ENCODE results near the gene PHACTR2.
"Not testable (repeated sequence)": the region's sequence is repeated elsewhere in the genome, so short reads cannot be mapped to it uniquely, and the experiment has no call there.

The PHACTR2 gene

GRCh38 chr6:143784316-143784715 lies 106.6 kb downstream of the PHACTR2 start:
- in situ Hi-C loops (cut with MboI; ENCODE audit: low pct_unique_long_range_greater_than_20kb, low sequenced_read_pairs, unreplicated experiment), result no loop called here
- DNase-seq (ENCODE audit: low spot score), result no peak

GRCh38 chr6:143786371-143786770 lies 108.6 kb downstream of the PHACTR2 start:
- DNase-seq (ENCODE audit: low spot score); in situ Hi-C loops (cut with MboI; ENCODE audit: low pct_unique_long_range_greater_than_20kb, low sequenced_read_pairs, unreplicated experiment): not testable (repeated sequence)

More at GRCh38 chr6:143784316-143784715, 106.6 kb downstream of the PHACTR2 start:
- TF ChIP-seq CTCF (IDR thresholded peaks at IDR 0.05; ENCODE audit: extremely low read depth, insufficient read depth, missing control alignments), result no peak

- DNase-seq (ENCODE audit: low spot score), result no peak
- no peak for TF ChIP-seq CTCF (IDR thresholded peaks at IDR 0.05; ENCODE audit: extremely low read depth, insufficient read depth, missing control alignments)
- in situ Hi-C loops (cut with MboI; ENCODE audit: low pct_unique_long_range_greater_than_20kb, low sequenced_read_pairs, unreplicated experiment), result no loop called here
Measured at GRCh38 chr6:143792402-143793279, 114.9 kb downstream of the PHACTR2 start.

- DNase-seq (ENCODE audit: low spot score), result no peak
- no peak for TF ChIP-seq CTCF (IDR thresholded peaks at IDR 0.05; ENCODE audit: extremely low read depth, insufficient read depth, missing control alignments)
- in situ Hi-C loops (cut with MboI; ENCODE audit: low pct_unique_long_range_greater_than_20kb, low sequenced_read_pairs, unreplicated experiment), result no loop called here
Measured at GRCh38 chr6:143793280-143793619, 115.5 kb downstream of the PHACTR2 start.

- DNase-seq (ENCODE audit: low spot score); in situ Hi-C loops (cut with MboI; ENCODE audit: low pct_unique_long_range_greater_than_20kb, low sequenced_read_pairs, unreplicated experiment): not testable (repeated sequence)
Measured at GRCh38 chr6:143796551-143796950, 118.8 kb downstream of the PHACTR2 start.

- DNase-seq (ENCODE audit: low spot score); in situ Hi-C loops (cut with MboI; ENCODE audit: low pct_unique_long_range_greater_than_20kb, low sequenced_read_pairs, unreplicated experiment): not testable (repeated sequence)
Measured at GRCh38 chr6:143798487-143798886, 120.7 kb downstream of the PHACTR2 start.

GRCh38 chr6:143802833-143803565 lies 125.2 kb downstream of the PHACTR2 start:
- TF ChIP-seq CTCF (IDR thresholded peaks at IDR 0.05; ENCODE audit: extremely low read depth, insufficient read depth, missing control alignments), result no peak
- no peak for DNase-seq (ENCODE audit: low spot score)
- in situ Hi-C loops (cut with MboI; ENCODE audit: low pct_unique_long_range_greater_than_20kb, low sequenced_read_pairs, unreplicated experiment), result no loop called here

Data from GM13977 (cell line).